GM12892 (cell line): ENCODE data around the gene SCLT1.

Experiments used
- DNase-seq: peaks from one replicate; pipeline ENCODE4 v3.0.0; 2011; ENCODE audit not compliant: insufficient read length
- FAIRE-seq: peaks from 2 replicates; lab custom pipeline; 2011; peaks lifted over from hg19 to GRCh38; lab: Jason Lieb, UNC
- POLR2A ChIP-seq: IDR thresholded peaks from 2 replicates; pipeline ENCODE4 v1.6.1; 2011; ENCODE audit warnings: low read depth, low read length, control low read depth
- POLR2AphosphoS5 ChIP-seq: IDR thresholded peaks from 2 replicates; pipeline ENCODE4 v1.6.1; 2011; ENCODE audit warnings: low read depth, low read length, control low read depth
- TAF1 ChIP-seq: IDR thresholded peaks from 2 replicates; pipeline ENCODE4 v1.6.1; 2011; ENCODE audit warnings: low read depth, mild to moderate bottlenecking, control low read depth, low read length, borderline replicate concordance

Gene SCLT1

GRCh38 chr4:128841402-128841801 is 251.9 kb downstream of the SCLT1 start:
- TF ChIP-seq POLR2AphosphoS5 (no peak), TAF1 (no peak), POLR2A (no peak)
- DNase-seq (no peak), FAIRE-seq (no peak)

GRCh38 chr4:128840711-128841318 is 252.5 kb downstream of the SCLT1 start:
- DNase-seq, result no peak
- TF ChIP-seq POLR2AphosphoS5, result no peak
- FAIRE-seq, result no peak

GRCh38 chr4:128837679-128838078 is 255.7 kb downstream of the SCLT1 start:
- TF ChIP-seq POLR2AphosphoS5 (no peak), TAF1 (no peak), POLR2A (no peak)
- FAIRE-seq (peak; percentile 30), DNase-seq (no peak)

GRCh38 chr4:128837198-128837597 is 256.1 kb downstream of the SCLT1 start:
- no peak for DNase-seq
- TF ChIP-seq POLR2A (no peak), POLR2AphosphoS5 (no peak), TAF1 (no peak)
- FAIRE-seq, result no peak

- DNase-seq, result no peak
- FAIRE-seq, result no peak
- TF ChIP-seq TAF1 (no peak), POLR2A (no peak), POLR2AphosphoS5 (no peak)
Observed at GRCh38 chr4:128835498-128836222, 257.7 kb downstream of the SCLT1 start.
